ENCODE measurements around the gene SDR9C7.
"Not testable (repeated sequence)": the region's sequence is repeated elsewhere in the genome, so short reads cannot be mapped to it uniquely, and the experiment has no call there.

The SDR9C7 gene

DNA sequence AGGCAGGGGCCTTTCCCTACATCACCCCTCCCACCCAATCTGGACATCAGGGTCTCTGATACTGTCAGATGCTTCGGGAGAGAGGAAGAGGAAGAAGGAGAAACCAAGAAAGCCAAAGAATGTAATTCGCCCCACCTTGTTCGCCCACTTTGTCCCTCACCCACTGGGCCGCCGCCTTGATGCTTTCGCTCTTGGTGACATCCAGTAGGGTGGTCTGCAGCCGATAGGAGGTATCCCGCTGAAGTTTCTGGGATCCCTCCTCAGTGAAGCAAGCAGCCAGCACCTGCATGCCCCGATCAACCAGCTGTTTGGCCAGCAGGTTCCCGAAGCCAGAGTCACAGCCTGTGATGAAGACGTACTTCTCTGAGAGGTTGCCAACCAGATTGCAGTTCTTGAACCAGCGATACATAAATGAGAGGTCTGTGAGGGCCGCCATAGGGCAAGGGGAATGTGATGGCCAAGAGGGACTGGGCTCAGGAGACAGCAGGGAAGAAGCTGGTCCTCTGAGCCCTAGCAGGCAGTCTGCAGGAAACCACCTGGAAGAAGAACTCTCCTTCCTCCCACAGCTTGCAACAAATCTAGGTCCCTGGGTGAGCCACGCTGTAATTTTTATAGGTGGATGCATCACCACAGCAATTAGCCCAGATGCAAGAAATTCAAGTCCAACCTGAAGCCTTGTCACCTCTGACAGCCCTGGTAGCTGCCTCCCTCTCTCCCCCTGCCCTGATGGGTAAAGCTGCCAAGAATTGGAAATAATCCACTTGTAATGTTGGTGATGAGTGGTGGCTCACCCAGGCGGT is at the start of gene SDR9C7:
Gene SDR9C7 (minus strand): TSS at position 583 of the 800 bp plus-strand sequence. CDS start 147 bp downstream, at position 436.
- no peak for DNase-seq (ENCODE audit: low read depth)

- DNase-seq (ENCODE audit: low read depth): no peak
Measured at GRCh38 chr12:56983386-56983785, 49.2 kb upstream of the SDR9C7 start.

DNA sequence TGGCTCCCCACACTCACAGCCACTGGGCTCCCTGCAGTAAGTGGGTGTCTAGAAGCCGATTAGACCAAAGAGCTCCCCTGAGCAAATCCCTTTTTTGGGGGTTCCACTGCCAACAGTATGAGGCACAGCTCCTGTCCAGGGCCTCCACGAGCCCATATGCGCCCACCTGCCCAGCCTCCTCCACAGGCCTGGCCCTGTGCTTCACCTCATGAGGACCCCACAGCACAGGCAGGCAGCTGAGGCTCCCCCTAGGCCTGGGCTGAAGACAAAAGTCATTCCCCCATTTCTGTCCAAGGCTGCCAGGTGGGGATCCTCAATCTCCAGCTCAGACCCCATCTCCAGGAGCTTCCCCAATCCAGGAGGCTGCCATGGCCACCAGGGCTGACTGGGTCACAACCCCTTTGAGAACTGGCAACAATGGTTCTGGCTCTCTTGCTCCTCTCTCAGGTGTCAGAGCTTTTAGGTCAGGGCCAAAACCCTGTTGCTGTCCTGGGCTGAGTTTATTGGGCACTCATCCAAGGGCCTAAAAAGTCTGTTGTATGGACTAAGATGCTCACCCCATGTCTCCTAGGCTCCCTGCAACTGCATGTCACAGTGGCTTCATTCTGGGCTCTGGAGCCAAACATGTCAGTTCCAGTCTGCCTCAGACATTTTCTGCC is 48.5 kb upstream of the SDR9C7 start:
- not testable (repeated sequence) for DNase-seq (ENCODE audit: low read depth)

DNA sequence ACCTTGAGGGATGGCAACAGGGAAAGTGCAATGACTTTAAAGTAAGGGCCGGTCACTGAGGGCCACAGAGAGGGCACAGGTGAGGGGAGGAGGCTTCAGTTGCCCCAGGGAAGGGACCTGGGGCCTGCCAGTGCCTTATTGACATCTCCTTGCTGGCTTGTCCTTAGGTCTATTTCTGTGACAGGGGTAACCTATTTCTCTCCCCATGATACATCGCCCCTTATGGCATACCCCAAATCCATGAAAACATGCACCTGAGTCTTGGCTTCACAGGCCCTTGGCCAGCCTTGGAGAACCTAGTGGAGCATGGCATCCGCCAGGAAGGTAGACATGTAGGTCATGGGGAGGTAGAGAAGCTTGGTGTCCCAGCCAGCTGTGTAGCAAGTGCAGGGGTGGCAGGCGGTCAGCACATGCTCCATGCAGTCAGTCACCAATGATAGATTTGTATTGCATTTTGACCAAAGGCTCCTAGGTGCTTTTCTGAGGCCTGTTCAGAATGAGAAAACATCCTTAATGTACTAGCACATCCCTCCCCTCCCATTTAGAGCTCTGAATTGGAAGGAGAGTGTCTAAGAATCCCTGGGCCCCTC is 46.8 kb upstream of the SDR9C7 start:
- DNase-seq (ENCODE audit: low read depth): no peak

DNA sequence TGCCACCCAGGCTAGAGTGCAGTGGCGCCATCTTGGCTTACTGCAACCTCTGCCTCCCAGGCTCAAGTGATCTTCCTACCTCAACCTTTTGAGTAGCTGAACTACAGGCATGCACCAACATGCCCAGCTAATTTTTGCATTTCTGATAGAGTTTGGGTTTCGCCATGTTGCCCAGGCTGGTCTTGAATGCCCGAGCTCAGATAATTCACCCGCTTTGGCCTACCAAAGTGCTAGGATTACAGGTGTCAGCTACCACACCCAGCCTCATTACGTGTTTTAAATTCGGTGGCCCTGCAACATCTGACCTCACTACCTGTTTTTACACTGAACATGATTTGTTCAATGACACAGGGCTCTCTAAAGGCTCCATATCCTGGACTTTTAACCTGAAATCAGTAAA is 46.1 kb upstream of the SDR9C7 start:
- DNase-seq (ENCODE audit: low read depth): no peak

DNA sequence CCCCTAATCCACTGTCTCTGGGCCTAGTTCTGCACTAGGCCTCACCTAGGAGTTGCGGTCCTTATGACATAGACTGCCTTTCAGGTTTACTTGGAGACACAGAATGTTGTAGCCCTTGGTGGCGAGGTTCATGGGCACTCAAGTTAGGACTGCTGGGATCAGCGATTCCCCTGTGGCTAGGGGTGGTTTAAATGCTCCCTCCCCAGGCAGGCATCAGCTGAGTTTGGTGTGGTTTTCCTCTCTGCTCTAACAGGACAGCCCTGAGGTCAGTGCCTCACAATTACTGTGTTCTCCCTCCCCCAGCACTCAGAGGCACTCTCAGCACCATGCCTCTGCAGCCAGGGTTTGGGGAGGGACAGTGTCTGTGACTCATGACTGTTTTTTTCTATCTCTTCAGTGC is 45.4 kb upstream of the SDR9C7 start:
- no peak for DNase-seq (ENCODE audit: low read depth)

DNA sequence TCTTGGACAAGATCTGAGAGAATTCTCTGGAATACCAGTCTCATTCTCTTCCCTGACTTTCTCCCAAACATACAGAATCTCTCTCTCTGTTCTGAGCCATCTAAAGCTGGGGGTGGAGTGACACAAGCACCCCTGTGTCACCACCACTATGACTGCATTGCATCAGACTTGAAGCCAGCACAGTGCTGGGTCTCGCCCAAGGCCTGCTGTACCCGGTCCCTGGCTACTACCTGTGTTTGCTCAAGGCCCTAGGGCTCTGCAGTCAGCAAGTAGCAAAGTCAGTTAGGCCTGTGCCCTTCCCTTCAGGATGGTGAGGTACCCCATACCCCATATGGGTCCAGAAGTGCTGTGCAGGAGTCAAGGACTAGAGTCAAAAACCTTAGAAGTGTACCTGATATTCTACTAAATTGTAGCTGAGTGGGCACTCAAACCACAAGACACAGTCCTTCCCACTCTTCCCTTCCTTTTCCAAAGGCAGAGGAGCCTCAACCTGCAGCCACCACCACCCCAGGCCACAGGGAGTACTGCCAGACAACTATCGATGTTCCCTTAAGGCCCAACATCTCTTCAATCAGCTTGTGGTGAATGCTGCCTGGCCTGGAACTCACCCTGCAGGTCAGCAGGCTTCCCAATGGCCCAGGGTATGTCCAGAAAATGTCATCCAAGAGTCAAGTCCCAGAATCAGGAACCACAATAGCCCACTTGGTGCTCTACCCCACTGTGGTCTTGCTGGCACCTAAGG is 44.4 kb upstream of the SDR9C7 start:
- no peak for DNase-seq (ENCODE audit: low read depth)

DNA sequence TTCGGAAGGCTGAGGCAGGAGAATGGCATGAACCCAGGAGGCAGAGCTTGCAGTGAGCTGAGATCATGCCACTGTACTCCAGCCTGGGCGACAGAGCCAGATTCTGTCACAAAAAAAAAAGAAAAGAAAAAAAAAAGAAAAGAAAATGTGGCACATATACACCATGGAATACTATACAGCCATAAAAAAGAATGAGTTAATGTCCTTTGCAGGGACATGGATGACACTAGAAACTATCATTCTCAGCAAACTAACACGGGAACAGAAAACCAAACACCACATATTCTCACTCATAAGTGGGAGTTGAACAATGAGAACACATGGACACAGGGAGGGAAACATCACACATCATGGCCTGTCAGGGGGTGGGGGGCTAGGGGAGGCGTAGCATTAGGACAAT is 43.2 kb upstream of the SDR9C7 start:
- not testable (repeated sequence) for DNase-seq (ENCODE audit: low read depth)

GRCh38 chr12:56974224-56974623 is 40.0 kb upstream of the SDR9C7 start:
- not testable (repeated sequence) for DNase-seq (ENCODE audit: low read depth)

DNA sequence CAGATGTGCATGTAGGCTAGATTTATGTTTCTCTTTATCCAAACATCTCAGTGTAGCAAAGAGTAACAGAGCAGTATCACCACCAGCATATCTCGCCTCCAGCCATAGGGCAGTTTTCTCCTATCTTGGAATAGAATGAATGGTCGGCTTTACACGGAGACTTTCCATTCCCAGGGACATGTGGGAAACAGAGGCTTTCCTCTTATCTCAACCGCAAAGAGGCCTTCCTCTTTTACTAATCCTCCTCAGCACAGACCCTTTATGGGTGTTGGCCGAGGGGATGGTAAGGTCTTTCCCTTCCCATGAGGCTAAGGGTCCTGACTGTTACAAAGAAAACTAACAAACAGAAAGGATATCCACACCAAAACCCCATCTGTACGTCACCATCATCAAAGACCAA is 34.7 kb upstream of the SDR9C7 start:
- not testable (repeated sequence) for DNase-seq (ENCODE audit: low read depth)

DNA sequence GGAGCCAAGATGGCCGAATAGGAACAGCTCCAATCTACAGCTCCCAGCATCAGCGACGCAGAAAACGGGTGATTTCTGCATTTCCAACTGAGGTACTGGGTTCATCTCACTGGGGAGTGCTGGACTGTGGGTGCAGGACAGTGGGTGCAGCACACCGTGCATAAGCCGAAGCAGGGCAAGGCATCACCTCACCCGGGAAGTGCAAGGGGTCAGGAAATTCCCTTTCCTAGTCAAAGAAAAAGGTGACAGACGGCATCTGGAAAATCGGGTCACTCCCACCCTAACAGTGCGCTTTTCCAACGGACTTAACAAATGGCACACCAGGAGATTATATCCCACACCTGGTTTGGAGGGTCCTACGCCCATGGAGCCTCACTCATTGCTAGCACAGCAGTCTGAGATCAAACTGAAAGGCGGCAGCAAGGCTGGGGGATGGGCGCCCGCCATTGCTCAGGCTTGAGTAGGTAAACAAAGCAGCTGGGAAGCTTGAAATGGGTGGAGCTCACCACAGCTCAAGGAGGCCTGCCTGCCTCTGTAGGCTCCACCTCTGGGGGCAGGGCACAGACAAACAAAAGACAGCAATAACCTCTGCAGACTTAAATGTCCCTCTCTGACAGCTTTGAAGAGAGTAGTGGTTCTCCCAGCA is 31.9 kb upstream of the SDR9C7 start:
- not testable (repeated sequence) for DNase-seq (ENCODE audit: low read depth)

GRCh38 chr12:56965124-56965523 is 30.9 kb upstream of the SDR9C7 start:
- not testable (repeated sequence) for DNase-seq (ENCODE audit: low read depth)

DNA sequence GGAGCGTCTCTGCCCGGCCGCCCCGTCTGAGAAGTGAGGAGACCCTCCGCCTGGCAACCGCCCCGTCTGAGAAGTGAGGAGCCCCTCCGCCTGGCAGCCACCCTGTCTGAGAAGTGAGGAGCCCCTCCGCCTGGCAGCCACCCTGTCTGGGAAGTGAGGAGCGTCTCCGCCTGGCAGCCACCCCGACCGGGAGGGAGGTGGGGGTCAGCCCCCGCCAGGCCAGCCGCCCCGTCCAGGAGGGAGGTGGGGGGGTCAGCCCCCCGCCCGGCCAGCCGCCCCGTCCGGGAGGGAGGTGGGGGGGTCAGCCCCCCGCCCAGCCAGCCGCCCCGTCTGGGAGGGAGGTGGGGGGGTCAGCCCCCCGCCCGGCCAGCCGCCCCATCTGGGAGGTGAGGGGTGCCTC is 29.3 kb upstream of the SDR9C7 start:
- DNase-seq (ENCODE audit: low read depth): not testable (repeated sequence)

- DNase-seq (ENCODE audit: low read depth): not testable (repeated sequence)
Measured at GRCh38 chr12:56962247-56962646, 28.0 kb upstream of the SDR9C7 start.

- DNase-seq (ENCODE audit: low read depth): no peak
Measured at GRCh38 chr12:56958422-56958821, 24.2 kb upstream of the SDR9C7 start.

GRCh38 chr12:56957229-56958052 is 23.2 kb upstream of the SDR9C7 start, which contains the start of gene RDH16:
Gene RDH16 (minus strand): TSS chr12:56957608. CDS start chr12:56957462, 146 bp downstream.
- DNase-seq (ENCODE audit: low read depth): no peak

DNA sequence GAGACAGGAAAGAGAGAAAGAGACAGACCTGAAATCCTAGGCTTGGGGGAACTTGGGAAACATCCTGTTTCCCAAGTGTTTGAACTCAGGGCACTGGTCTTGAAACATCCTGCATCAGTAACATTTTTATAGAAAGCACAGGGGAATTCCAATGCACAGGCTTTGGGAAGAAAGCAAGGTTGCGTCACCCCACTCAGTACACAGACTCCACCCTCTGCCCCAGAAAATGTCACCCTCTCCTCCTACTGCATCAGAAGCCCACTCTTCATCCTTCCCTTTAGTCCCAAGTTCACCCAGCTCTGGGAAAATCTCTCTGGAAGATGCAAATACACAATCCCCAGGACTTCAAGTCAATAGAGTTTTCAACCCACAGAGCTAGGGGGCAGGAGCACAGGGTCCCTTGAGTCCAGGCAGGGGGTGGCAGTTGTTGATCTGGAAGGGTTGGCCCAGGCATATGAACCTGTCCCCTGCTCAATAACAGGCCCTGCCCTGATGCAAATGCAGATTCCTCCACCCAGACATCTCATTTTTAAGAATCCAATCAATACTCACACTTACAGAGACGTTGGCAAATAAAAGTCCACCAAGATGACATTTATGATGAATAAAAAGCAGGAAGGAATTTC is 21.5 kb upstream of the SDR9C7 start:
- no peak for DNase-seq (ENCODE audit: low read depth)

GRCh38 chr12:56954958-56955355 is 20.7 kb upstream of the SDR9C7 start:
- DNase-seq (ENCODE audit: low read depth): no peak

DNA sequence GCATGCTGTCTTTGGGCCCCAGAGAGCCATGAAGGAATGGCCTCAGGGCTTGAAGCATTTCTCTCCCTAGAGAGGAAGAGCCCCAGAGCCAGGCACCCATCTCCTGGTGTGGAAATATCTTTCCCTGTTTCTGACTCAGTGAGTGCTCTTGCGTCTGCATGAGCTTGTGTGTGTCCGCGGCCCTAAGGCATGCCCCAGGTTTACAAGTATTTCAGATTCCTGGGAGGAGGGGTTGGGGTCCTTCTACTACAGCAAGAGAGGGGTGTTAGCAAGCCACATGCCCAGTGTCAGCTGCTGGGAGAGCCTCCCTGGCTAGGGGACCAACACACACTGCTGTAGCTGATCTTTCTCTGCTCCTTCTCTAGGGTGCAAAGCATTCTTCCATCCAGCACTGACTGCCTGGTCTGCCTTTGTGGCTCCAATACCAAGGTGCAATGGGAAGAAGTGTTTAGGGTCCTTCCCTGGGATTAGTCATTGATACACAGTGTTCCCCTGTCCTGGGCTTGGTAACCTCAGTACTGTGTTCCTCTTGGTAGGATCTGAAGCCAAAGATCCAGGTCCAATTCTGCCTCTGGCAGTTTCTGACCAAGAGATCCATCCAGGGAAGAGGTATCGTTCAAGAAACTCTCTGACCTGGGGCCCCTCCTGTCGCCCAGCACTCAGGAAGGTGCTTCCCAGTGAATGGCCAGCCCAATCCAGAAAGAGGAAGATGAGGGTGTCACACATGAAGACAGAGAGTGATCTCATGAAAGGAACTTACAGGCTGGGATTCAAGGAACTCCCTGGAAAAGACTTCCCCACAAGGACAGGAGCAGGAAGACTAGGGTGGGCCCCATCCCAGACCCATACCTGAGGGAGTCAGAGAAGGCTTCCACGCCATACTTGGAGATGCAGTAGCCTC is 20.1 kb upstream of the SDR9C7 start:
- DNase-seq (ENCODE audit: low read depth): no peak
